ENCODE data around the gene RFLNA. TPM values are rescaled to one million over a fixed set of nuclear protein-coding genes. Genes with fewer than 3 reads are reported as not detected.

RFLNA gene, protein sequence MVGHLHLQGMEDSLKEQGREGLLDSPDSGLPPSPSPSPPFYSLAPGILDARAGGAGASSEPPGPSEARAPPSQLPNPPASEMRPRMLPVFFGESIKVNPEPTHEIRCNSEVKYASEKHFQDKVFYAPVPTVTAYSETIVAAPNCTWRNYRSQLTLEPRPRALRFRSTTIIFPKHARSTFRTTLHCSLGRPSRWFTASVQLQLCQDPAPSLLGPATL
- 64.3 TPM for polyA plus RNA-seq
- long read RNA-seq, donor 1, transcript RFLNA-205 (3 exons, 2,354 nt) = major isoform, 17 of 37 reads
- long read RNA-seq, donor 1, partial matches to known transcripts = 20 of 37 reads
- long read RNA-seq, donor 1, other reads (novel, unspliced or antisense) = 0 of 37 reads
- long read RNA-seq, donor 2, transcript RFLNA-205 (3 exons, 2,354 nt) = major isoform, 30 of 32 reads
- long read RNA-seq, donor 2, partial matches to known transcripts = 0 of 32 reads
- long read RNA-seq, donor 2, other reads (novel, unspliced or antisense) = 0 of 32 reads
- long read RNA-seq, donor 3 = 0 reads
- long read RNA-seq, donor 4, partial matches to known transcripts = 0 of 2 reads
- long read RNA-seq, donor 4, other reads (novel, unspliced or antisense) = 0 of 2 reads
- long read RNA-seq, donor 5, transcript RFLNA-205 (3 exons, 2,354 nt) = major isoform, 20 of 20 reads
- long read RNA-seq, donor 5, partial matches to known transcripts = 0 of 20 reads
- long read RNA-seq, donor 5, other reads (novel, unspliced or antisense) = 0 of 20 reads
- long read RNA-seq, donor 6, transcript RFLNA-205 (3 exons, 2,354 nt) = major isoform, 37 of 41 reads
- long read RNA-seq, donor 6, partial matches to known transcripts = 0 of 41 reads
- long read RNA-seq, donor 6, other reads (novel, unspliced or antisense) = 0 of 41 reads
- long read RNA-seq, donor 7, transcript RFLNA-205 (3 exons, 2,354 nt) = major isoform, 24 of 47 reads
- long read RNA-seq, donor 7, partial matches to known transcripts = 23 of 47 reads
- long read RNA-seq, donor 7, other reads (novel, unspliced or antisense) = 0 of 47 reads
- long read RNA-seq, donor 8, transcript RFLNA-205 (3 exons, 2,354 nt) = major isoform, 29 of 32 reads
- long read RNA-seq, donor 8, partial matches to known transcripts = 0 of 32 reads
- long read RNA-seq, donor 8, other reads (novel, unspliced or antisense) = 0 of 32 reads
- long read RNA-seq, donor 9, transcript RFLNA-205 (3 exons, 2,354 nt) = major isoform, 27 of 27 reads
- long read RNA-seq, donor 9, partial matches to known transcripts = 0 of 27 reads
- long read RNA-seq, donor 9, other reads (novel, unspliced or antisense) = 0 of 27 reads
- long read RNA-seq, donor 10, transcript RFLNA-205 (3 exons, 2,354 nt) = major isoform, 36 of 143 reads
- long read RNA-seq, donor 10, partial matches to known transcripts = 105 of 143 reads
- long read RNA-seq, donor 10, other reads (novel, unspliced or antisense) = 0 of 143 reads
- long read RNA-seq, donor 11, transcript RFLNA-205 (3 exons, 2,354 nt) = major isoform, 25 of 26 reads
- long read RNA-seq, donor 11, partial matches to known transcripts = 0 of 26 reads
- long read RNA-seq, donor 11, other reads (novel, unspliced or antisense) = 0 of 26 reads

DNA sequence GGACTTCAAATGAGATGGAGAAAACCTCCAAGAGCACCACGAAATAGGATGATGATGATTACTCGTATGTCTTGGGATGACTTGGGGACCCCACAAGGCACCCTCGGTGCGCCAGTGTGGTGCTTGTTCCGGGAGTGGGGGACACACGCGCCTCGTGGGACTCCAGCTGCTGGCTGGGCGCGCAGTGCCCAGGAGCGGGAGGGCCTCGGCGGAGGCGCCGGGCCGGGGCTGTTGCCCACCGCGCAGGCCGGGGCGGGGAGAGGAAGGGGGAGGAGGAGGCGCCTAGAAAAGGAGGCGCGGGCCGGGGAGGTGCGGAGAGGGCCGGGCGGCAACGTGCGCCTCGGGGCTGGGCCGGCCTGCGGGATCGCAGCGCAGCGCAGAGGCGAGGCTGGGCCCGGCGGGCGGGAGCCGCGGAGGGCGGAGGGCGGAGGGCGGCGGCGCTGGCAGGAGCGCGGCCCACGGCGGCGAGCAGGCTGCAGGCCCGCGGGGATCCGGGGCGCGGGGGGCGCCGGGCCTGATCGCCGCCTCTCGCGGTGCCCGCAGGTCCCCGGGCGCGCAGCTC, at the start of gene RFLNA:
RFLNA (plus strand) TSS at position 314 of the 562 bp plus-strand sequence. CDS start 337 bp downstream, outside the sequence.
- Histone ChIP-seq H3K27me3 (ENCODE audit: control insufficient read depth, insufficient read depth, low read length) (no peaks in the 10 kb centered on the region), H3K4me3 (ENCODE audit: low read length) (peak within 1 kb of the TSS; percentile 77), H3K9me3 (ENCODE audit: control insufficient read depth, low read depth, low read length) (no peaks in the 10 kb centered on the region), H3K4me1 (ENCODE audit: control insufficient read depth, insufficient read depth, low read length) (peaks cover 28% of the 10 kb centered on the region), H3K27ac (ENCODE audit: low read length) (peak within 1 kb of the TSS; percentile 90), H3K36me3 (ENCODE audit: control insufficient read depth, insufficient read depth, low read length) (peaks cover 14% of the 10 kb centered on the region)
- DNase-seq = peak; percentile 31 to 75
- WGBS (ENCODE audit: insufficient coverage, low lambda C conversion rate) = no CpG with 5 or more reads among the region's 66 CpGs

DNA sequence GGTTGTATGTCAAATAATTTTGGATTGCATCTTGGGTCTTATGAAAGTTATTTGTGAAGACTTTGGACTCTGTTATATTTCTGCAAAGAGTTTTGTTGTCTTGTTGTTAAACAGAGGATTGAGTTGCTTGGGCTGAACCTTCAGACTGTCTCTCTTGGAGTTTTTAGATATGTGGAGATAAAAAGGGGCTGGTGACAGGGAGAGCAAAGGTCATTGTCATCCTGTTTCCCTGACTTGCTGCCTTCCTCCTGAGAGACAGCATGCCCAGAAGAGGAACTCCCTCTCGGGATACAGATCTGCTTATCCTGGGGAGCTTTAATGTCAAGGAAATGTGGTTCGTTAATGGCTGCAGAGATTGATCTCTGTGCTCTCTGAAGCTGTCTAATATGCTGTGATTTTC, 47.6 kb upstream of the RFLNA start:
- WGBS (ENCODE audit: insufficient coverage, low lambda C conversion rate) = no CpG with 5 or more reads among the region's 2 CpGs

DNA sequence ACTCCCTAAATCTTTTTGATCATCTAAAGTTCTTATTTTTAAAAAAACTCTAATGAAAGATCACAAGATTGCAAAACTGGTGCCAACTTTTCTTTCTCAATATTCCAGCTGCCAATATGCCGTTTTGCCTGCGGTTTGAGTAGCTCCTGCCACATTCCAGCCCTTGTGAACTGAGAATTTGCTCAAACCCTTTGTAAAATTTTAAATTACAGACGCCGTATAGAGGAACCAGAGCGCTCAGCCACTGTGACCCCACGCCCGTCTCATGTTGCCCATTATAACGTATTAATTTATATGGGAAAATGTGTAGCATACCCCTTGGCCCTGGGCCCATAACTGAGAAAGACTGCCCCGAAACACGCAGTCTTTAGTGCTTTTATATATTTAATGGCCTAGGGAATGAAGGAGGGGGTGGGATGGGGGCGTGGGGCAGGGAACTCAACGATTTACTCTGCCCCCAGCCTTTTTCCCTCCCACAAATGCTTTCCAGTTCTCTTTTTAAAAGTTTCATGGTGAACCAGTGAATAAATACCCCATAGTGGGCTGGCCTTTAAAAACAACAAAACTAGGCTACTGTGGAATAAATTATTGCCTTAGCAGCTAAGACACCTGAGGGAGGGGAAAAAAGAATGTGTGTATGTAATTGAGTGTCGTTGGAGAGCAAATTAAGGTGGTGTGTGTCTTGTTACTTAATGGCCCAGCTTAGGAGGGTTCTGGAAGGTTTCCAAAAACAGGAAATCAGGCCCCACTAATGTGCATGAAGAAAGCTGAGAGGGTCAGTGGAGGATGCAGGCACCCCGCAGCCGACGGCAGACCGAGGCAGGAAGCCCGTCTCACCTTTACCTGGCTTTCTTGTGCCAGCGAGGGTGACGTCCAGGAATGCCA, 45.7 kb upstream of the RFLNA start:
- no peak for DNase-seq
- Histone ChIP-seq H3K27ac (ENCODE audit: low read length) (no peak overlapping the region), H3K4me3 (ENCODE audit: low read length) (no peak overlapping the region), H3K27me3 (ENCODE audit: control insufficient read depth, insufficient read depth, low read length) (no peaks in the 10 kb centered on the region), H3K4me1 (ENCODE audit: control insufficient read depth, insufficient read depth, low read length) (no peaks in the 10 kb centered on the region), H3K9me3 (ENCODE audit: control insufficient read depth, low read depth, low read length) (peaks cover 8% of the 10 kb centered on the region), H3K36me3 (ENCODE audit: control insufficient read depth, insufficient read depth, low read length) (no peaks in the 10 kb centered on the region)
- WGBS (ENCODE audit: insufficient coverage, low lambda C conversion rate) = 76% methylated on average over 5 of the region's 20 CpGs

More for the DNA sequence above, 47.6 kb upstream of the RFLNA start:
- Histone ChIP-seq H3K36me3 (ENCODE audit: control insufficient read depth, insufficient read depth, low read length) (no peaks in the 10 kb centered on the region), H3K27me3 (ENCODE audit: control insufficient read depth, insufficient read depth, low read length) (no peaks in the 10 kb centered on the region), H3K4me1 (ENCODE audit: control insufficient read depth, insufficient read depth, low read length) (no peaks in the 10 kb centered on the region), H3K9me3 (ENCODE audit: control insufficient read depth, low read depth, low read length) (peaks cover 8% of the 10 kb centered on the region), H3K4me3 (ENCODE audit: low read length) (no peak overlapping the region), H3K27ac (ENCODE audit: low read length) (no peak overlapping the region)
- peak in 1 of 2 donors; percentile 62 for DNase-seq

DNA sequence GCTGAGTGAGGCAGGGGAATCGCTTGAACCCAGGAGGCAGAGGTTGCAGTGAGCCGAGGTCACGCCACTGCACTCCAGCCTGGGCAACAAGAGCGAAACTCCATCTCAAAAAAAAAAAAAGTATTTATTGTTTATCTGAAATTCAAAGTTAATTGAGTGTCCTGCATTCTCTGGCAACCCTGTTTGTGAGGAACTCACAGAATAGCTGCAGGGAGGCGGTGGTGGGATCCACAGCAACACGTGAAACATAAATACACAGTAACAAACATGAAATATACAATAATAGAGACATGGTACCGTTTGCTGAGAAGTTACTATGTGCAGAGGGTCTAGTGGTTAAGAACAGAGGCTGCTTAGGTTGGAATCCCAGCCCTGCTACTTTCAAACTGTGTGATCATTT, 43.7 kb upstream of the RFLNA start:
- Histone ChIP-seq H3K27ac (ENCODE audit: low read length) (no peak overlapping the region), H3K36me3 (ENCODE audit: control insufficient read depth, insufficient read depth, low read length) (no peaks in the 10 kb centered on the region), H3K4me3 (ENCODE audit: low read length) (no peak overlapping the region), H3K27me3 (ENCODE audit: control insufficient read depth, insufficient read depth, low read length) (no peaks in the 10 kb centered on the region), H3K9me3 (ENCODE audit: control insufficient read depth, low read depth, low read length) (peaks cover 6% of the 10 kb centered on the region), H3K4me1 (ENCODE audit: control insufficient read depth, insufficient read depth, low read length) (no peaks in the 10 kb centered on the region)
- no peak for DNase-seq
- no CpG with 5 or more reads among the region's 7 CpGs for WGBS (ENCODE audit: insufficient coverage, low lambda C conversion rate)

DNA sequence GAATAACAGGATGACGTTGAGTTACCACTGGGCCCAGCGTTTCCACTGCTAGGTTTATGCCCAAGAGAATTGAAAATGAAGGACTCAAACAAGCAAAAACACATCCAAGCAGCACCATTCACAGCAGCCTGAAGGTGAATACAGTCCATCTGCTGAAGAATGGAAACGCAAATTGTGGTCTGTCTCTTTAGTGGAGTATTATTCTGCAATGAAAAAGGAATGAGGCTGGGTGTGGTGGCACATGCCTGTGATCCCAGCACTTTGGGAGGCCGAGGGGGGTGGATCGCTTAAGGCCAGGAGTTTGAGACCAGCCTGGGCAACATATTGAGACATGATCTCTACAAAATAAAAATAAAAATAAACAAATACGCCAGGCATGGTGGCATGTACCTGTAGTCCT, 41.9 kb upstream of the RFLNA start:
- no peak for DNase-seq
- Histone ChIP-seq H3K9me3 (ENCODE audit: control insufficient read depth, low read depth, low read length) (no peaks in the 10 kb centered on the region), H3K4me3 (ENCODE audit: low read length) (no peak overlapping the region), H3K27ac (ENCODE audit: low read length) (no peak overlapping the region), H3K36me3 (ENCODE audit: control insufficient read depth, insufficient read depth, low read length) (no peaks in the 10 kb centered on the region), H3K4me1 (ENCODE audit: control insufficient read depth, insufficient read depth, low read length) (no peaks in the 10 kb centered on the region), H3K27me3 (ENCODE audit: control insufficient read depth, insufficient read depth, low read length) (no peaks in the 10 kb centered on the region)
- WGBS (ENCODE audit: insufficient coverage, low lambda C conversion rate) = no CpG with 5 or more reads among the region's 6 CpGs

DNA sequence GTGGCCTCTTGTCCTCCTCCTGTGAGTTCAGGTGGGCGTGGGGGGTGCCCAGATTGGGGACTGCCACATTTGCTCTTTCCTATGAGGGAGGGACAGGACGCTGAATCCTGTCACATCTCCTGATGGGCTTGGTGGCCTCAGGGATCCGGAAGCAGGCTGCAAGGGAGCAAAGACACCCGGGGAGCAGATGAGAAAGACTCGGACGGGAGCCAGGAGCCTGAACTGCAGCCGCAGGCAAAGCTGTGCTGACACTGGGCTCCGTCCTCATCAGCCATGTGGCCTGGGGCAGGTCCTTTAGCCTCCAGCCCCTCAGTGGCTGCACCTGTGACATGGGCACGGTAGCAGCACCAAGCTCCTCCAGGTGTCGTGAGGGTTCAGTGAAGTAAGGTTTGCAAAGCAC, 40.8 kb upstream of the RFLNA start:
- no peaks in the 10 kb centered on the region for H3K4me1 ChIP-seq (ENCODE audit: control insufficient read depth, insufficient read depth, low read length)
- H3K27ac ChIP-seq (ENCODE audit: low read length) = no peak overlapping the region
- WGBS (ENCODE audit: insufficient coverage, low lambda C conversion rate) = no CpG with 5 or more reads among the region's 10 CpGs

DNA sequence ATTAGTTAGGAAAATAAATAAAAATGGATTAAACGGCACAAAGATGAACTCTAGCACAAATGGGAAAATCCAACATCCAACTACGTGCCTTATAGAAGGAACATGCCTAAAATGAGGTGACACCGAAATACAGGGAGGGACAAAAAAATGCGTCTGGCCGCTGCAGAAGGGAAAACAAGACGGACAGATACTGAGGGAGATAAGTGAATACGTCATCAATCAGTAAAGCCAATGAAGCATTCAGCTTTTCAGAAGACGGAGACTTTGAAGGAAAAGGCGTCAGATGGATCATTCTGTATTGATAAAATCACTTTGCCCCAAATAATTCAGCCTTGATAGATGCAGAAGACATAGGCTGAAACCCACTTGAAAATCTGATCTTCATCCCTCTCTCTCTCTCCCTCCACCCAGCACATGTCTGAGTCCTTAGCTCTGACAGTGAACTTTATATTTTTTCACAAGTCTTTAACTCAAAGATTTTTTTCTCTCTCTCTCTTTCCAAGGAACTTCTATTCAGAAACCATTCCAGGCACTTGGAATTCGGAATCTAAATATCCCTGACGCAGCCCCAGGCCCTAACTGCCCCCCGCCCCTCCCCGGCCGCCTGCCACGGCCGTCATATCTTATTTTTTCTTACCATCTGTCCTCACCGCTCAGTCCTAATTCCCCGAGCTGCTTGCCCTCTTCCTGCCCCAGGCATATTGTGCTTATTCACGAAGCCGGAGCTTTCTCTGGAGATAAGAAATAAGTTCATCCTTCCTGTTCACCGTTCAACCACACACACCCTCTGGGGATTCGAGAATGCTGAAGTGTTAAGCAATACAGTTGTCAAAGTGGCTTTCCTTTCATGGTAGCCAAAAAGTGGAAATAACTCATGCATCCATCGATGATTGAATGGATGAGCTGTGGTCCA, 35.5 kb upstream of the RFLNA start:
- Histone ChIP-seq H3K36me3 (ENCODE audit: control insufficient read depth, insufficient read depth, low read length) (no peaks in the 10 kb centered on the region), H3K27me3 (ENCODE audit: control insufficient read depth, insufficient read depth, low read length) (no peaks in the 10 kb centered on the region), H3K27ac (ENCODE audit: low read length) (no peak overlapping the region), H3K4me1 (ENCODE audit: control insufficient read depth, insufficient read depth, low read length) (no peaks in the 10 kb centered on the region), H3K9me3 (ENCODE audit: control insufficient read depth, low read depth, low read length) (no peaks in the 10 kb centered on the region), H3K4me3 (ENCODE audit: low read length) (no peak overlapping the region)
- peak in 1 of 2 donors; percentile 57 for DNase-seq
- WGBS (ENCODE audit: insufficient coverage, low lambda C conversion rate) = 47% methylated on average over 6 of the region's 23 CpGs

More for the DNA sequence above, 40.8 kb upstream of the RFLNA start:
- no peak for DNase-seq
- no peaks in the 10 kb centered on the region for H3K36me3 ChIP-seq (ENCODE audit: control insufficient read depth, insufficient read depth, low read length)
- no peak overlapping the region for H3K4me3 ChIP-seq (ENCODE audit: low read length)
- no peaks in the 10 kb centered on the region for H3K27me3 ChIP-seq (ENCODE audit: control insufficient read depth, insufficient read depth, low read length)
- no peaks in the 10 kb centered on the region for H3K9me3 ChIP-seq (ENCODE audit: control insufficient read depth, low read depth, low read length)

DNA sequence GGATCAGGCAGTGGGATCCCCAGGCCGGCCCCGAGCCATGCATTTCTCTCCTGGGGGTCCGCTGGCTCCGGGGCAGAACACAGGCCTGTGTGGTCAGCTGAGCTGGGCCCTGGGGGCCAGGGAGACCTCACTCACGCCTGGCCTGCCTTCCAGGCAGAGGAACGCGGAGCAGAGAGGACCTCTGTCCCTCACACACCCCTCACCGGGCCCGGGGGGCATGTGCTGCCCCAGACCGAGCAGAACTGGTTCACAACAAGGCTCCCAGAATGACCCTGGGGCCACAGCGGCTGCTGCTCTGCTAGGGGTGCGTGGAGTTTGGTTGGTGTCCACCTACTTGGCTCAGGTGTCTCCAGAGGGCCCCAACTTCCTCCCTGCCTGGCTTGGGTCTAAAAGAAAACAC, 33.0 kb upstream of the RFLNA start:
- H3K4me1 ChIP-seq (ENCODE audit: control insufficient read depth, insufficient read depth, low read length) = no peaks in the 10 kb centered on the region
- WGBS (ENCODE audit: insufficient coverage, low lambda C conversion rate) = no CpG with 5 or more reads among the region's 12 CpGs
- DNase-seq = no peak

More for the DNA sequence above, 33.0 kb upstream of the RFLNA start:
- Histone ChIP-seq H3K36me3 (ENCODE audit: control insufficient read depth, insufficient read depth, low read length) (no peaks in the 10 kb centered on the region), H3K27me3 (ENCODE audit: control insufficient read depth, insufficient read depth, low read length) (no peaks in the 10 kb centered on the region), H3K27ac (ENCODE audit: low read length) (no peak overlapping the region), H3K9me3 (ENCODE audit: control insufficient read depth, low read depth, low read length) (no peaks in the 10 kb centered on the region), H3K4me3 (ENCODE audit: low read length) (no peak overlapping the region)
